HG03571 (cell line): ENCODE data around the gene PPP1CA.
"Not testable (repeated sequence)": the region's sequence is repeated elsewhere in the genome, so short reads cannot be mapped to it uniquely, and the experiment has no call there.

Experiments used
- ATAC-seq: cut with Tn5 transposase; IDR thresholded peaks from one replicate; pipeline ENCODE4 v1.9.1; 2021; ENCODE audit not compliant: unreplicated experiment

The PPP1CA gene

GRCh38 chr11:67404515-67405195 is 3.0 kb upstream of the PPP1CA start:
- ATAC-seq = no peak

- not testable (repeated sequence) for ATAC-seq
Measured at GRCh38 chr11:67403085-67403484, 1.4 kb upstream of the PPP1CA start.

GRCh38 chr11:67402192-67402839 is 658 bp upstream of the PPP1CA start:
- not testable (repeated sequence) for ATAC-seq

GRCh38 chr11:67400942-67401494 is 640 bp downstream of the PPP1CA start:
- ATAC-seq = peak; percentile 9

- no peak for ATAC-seq
Measured at GRCh38 chr11:67400251-67400941, 1.3 kb downstream of the PPP1CA start.

GRCh38 chr11:67398661-67399563 is 2.7 kb downstream of the PPP1CA start:
- ATAC-seq = no peak

DNA sequence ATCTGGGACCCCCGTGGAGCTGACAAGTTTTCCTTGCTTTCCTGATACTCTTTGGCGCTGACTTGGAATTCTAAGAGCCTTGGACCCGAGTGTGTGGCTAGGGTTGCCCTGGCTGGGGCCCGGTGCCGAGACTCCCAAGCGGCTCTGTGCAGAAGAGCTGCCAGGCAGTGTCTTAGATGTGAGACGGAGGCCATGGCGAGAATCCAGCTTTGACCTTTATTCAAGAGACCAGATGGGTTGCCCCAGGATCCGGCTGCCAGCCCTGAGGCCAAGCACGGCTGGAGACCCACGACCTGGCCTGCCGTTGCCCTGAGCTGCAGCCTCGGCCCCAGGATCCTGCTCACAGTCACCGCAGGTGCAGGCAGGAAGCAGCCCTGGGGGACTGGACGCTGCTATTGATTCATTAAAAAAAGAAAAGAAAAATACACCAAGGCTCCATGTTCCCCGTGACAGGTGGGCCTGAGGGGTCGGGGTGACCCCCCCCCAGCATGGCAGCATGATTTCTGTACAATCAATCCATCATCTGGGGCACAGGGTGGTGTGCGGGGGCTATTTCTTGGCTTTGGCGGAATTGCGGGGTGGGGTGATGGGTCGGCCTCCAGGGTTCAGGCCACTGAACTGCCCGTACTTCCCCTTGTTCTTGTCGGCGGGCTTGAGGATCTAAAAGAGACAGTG is 3.5 kb downstream of the PPP1CA start:
- ATAC-seq = no peak

DNA sequence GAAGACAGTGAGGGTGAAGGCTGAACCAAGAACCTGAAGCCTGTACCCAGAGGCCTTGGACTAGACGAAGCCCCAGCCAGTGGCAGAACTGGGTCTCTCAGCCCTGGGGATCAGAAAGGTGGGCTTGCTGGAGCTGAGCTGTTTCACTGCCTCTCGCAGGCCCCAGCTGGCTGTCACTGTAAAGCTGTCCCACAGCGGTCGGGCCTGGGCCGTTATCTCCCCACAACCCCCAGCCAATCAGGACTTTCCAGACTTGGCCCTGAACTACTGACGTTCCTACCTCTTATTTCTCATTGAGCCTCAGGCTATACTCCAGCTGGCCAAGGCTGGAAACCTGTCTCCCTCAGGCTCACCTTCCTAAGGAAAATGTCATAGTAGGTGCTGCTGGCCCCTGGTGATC is 4.1 kb downstream of the PPP1CA start:
- ATAC-seq = no peak

DNA sequence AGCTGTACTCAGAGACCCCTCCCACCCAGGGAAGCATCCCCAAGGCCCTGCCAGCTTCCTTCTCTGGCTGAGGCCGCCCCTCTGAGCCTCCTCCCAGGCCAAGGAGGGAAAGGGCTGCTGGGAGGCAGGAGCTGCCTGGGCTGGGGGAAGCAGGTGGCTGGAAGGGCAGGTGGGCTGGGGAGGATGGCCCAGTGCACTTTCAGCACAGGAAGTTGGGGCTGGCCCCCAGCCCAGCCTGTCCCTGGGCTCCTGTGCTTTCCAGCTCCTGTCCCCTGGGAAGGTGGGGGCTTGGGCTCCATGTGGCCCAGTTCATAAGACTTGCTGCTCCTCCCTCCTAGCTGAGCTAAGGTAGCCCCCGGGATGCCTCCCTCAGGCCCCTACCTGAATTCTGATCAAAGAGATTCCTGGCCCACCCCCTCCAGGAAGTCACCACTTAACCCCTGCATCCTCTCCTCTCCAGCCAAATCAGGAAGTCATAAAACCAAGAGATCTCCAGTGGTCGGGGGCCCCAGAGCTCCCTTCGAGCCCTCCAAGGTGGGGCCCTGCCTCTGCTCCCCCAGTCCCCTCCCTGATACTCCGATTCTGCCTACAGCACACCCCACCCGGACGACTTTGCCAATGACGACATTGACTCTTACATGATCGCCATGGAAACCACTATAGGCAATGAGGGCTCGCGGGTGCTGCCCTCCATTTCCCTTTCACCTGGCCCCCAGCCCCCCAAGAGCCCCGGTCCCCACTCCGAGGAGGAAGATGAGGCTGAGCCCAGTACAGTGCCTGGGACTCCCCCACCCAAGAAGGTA is 4.9 kb downstream of the PPP1CA start:
- no peak for ATAC-seq

DNA sequence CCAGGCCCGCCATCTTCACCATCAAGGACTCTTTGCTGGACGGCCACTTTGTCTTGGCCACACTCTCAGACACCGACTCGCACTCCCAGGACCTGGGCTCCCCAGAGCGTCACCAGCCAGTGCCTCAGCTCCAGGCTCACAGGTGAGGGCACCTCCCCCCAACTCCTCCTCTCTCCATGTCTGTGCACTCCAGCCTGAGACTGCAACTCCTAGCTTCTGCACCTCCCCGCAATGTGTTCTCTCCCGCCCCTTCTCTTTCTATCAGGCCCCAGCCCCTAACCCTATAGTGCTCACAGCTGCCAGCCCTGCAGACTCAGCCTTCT is 5.4 kb downstream of the PPP1CA start:
- no peak for ATAC-seq

DNA sequence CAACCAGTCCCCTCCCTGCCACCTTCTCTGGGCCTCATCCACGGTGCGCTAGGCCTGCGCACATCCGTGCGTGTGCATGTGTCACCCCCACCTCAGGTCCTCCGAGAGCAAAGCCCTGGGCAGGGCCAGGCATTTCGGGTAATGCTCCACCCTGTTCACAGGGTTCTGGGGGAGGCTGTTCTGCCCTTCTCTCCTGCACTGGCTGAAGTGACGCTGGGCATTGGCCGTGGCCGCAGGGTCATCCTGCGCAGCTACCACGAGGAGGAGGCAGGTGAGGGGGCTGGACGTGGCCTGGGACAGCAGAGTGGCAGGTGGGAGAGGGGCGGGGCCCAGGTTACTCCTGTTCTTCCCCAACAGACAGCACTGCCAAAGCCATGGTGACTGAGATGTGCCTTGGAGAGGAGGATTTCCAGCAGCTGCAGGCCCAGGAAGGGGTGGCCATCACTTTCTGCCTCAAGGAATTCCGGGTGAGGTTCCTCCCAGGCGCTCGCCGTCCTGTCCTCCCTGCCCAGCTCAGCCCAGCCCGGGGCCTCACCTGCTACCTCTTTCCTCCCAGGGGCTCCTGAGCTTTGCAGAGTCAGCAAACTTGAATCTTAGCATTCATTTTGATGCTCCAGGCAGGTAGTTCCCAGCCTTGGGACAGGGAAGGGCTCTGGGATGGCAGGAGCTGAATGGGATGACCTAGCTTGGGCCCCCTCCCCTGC is 6.0 kb downstream of the PPP1CA start:
- no peak for ATAC-seq

DNA sequence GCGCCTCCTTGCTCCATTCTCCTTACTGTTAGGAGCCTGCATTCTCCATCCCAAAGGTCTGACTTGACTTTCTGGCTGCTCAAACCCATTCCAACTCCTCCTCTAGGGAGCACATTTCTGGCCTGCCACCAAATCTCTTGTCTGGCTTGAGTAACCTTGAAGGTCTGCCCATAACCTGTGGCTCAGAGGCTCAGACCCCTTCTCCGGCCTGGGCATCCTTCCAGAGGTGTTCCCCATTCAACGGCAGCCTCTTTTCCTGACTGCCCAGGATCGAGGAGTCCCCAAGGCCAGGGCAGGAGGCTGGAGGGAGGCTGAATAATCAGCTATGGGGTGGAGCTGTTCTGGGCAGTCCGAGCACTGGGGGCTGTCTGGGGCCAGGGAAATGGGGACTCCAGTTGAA is 7.7 kb downstream of the PPP1CA start:
- no peak for ATAC-seq

GRCh38 chr11:67393437-67393836 is 8.2 kb downstream of the PPP1CA start:
- ATAC-seq = no peak

DNA sequence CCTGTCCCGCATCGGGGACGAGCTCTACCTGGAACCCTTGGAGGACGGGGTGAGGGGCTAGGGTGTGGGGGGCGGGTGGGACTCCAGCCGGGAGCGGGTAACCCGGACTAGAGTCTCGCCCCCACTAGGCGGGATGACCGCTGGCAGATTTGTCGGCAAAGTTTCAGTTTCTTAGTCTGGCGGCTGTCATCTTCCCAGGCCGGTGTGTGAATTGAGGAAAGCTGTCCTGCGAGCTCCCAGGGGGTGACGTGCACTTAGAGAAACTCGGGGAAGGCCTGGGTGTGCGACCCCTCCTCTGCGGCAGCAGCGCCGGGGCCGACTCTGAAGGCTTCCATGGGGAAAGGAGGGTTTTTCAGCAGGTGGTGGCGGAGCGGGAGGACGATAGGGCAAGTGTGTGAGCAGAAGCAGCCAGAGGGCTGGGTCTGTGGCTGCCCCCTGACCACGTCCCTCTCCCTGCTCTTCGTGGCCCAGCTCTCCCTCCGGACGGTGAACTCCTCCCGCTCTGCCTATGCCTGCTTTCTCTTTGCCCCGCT is 9.4 kb downstream of the PPP1CA start:
- ATAC-seq = peak; percentile 13

DNA sequence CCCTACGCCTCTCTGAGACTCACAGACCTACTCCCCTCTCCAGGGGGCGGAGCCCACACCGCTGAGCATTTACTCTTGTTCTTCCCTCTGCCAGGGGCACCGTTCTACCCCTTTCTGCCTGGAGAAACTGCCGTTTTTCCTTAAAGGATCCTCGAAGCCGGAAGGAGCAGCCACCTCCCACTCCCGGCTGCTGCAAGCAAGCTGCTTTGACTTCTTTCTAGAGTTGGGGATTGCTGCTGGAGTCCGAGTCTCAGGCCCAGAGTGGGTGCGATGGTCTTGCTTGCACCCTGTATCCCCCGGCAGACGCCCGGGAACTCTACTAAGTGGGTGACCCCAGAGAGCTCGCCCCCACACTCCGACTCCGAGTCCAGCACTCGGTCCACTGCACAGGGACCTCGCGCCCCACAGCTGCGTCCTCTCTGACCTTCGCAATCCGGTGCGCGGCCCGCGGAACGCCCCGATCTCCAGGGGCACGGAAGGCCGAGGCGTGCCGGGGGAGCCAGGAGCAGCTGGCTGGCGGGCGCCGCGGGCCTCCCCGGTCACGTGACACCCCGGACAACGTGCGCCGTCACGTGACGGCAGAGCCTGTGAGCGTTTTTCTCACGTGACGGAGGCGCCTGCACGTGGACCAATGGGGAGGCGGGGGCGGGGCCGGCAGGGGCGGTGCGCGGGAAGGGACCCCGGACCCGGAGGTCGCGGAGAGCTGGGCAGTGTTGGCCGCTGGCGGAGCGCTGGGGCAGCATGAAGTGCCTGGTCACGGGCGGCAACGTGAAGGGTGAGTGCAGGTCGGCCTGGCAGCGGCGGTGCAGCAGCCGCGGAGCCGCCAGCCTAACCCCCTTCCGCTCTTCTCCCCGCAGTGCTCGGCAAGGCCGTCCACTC is 10.1 kb downstream of the PPP1CA start, which contains the start of gene RAD9A:
TSS of gene RAD9A (plus strand) at position 683 of the 879 bp plus-strand sequence. CDS start at position 742, 59 bp downstream.
- ATAC-seq = peak; percentile 58

- ATAC-seq = no peak
Measured at GRCh38 chr11:67390947-67391303, 10.7 kb downstream of the PPP1CA start.

GRCh38 chr11:67389477-67389876 is 12.2 kb downstream of the PPP1CA start:
- ATAC-seq = no peak

GRCh38 chr11:67387518-67387917 is 14.1 kb downstream of the PPP1CA start:
- ATAC-seq = no peak
